Adrenal gland (tissue), 12 donors: ENCODE measurements around the gene IL20. TPM values are rescaled to one million over a fixed set of nuclear protein-coding genes. Genes with fewer than 3 reads are reported as not detected.

Experiments used
- DNase-seq, 7 donors: peaks; one replicate each; pipeline ENCODE4 v3.0.0-alpha.2; 2019 to 2020
- H3K27ac ChIP-seq, 5 donors: fragments of 200-600 bp; sonication (generic) in 4 of 5; 1 replicate in 3 of 5; 2 replicates in 2 of 5; pipeline versions ENCODE4 v1.5.1 to v1.8.0; 2016 to 2020; ENCODE audit warnings: mild to moderate bottlenecking in 1 of 5
- H3K27me3 ChIP-seq: fragments of 200-600 bp; 2 replicates; pipeline ENCODE4 v1.8.0; 2021
- H3K36me3 ChIP-seq, 2 donors: fragments of 200-600 bp; replicated peaks in 1 of 2; 1 replicate in 1 of 2; 2 replicates in 1 of 2; pipeline versions ENCODE4 v1.5.1 to v1.8.0; 2018 to 2022
- H3K4me1 ChIP-seq, 2 donors: fragments of 200-600 bp; replicated peaks in 1 of 2; 1 replicate in 1 of 2; 2 replicates in 1 of 2; pipeline versions ENCODE4 v1.5.1 to v1.8.0; 2018 to 2021
- H3K4me3 ChIP-seq, 4 donors: fragments of 200-600 bp; sonication (generic) in 3 of 4; one replicate each; pipeline ENCODE4 v1.5.1; 2016 to 2018
- H3K9me3 ChIP-seq, 3 donors: fragments of 200-600 bp; sonication (generic) in 1 of 3; replicated peaks in 1 of 3; 1 replicate in 2 of 3; 2 replicates in 1 of 3; pipeline versions ENCODE4 v1.5.1 to v1.8.0; 2016 to 2021
- CTCF ChIP-seq, 6 experiments: fragments of 450-650 bp in 4 of 6; fragments of 200-600 bp in 2 of 6; sonication (generic) in 1 of 6; IDR thresholded peaks; 1 replicate in 5 of 6; 2 replicates in 1 of 6; pipeline versions ENCODE4 v1.5.1 to v1.8.0; 2016 to 2021; ENCODE audit warnings: antibody characterized with exemption in 6 of 6, mild to moderate bottlenecking in 2 of 6, moderate library complexity in 1 of 6
- POLR2A ChIP-seq, 2 donors: fragments of 450-650 bp; IDR thresholded peaks; one replicate each; pipeline ENCODE4 v1.6.1; 2017; ENCODE audit warnings: antibody characterized with exemption in 2 of 2, mild to moderate bottlenecking in 2 of 2, moderate library complexity in 1 of 2
- WGBS, 4 donors: extraction: QIAGEN DNeasy Blood & Tissue Kit in 2 of 4; methylation state at CpG; one replicate each; pipeline versions ENCODE4 v1.1.5 to v1.1.7; 2013 to 2017; 5-methylcytosine and 5-hydroxymethylcytosine counted together
- intact Hi-C, 2 donors: fragments of 100-400 bp; cut with DNase I; formaldehyde crosslinking; loops; one replicate each; pipeline versions ENCODE4 v1.14.1 to v1.15.0; 2022 to 2023
- polyA plus RNA-seq, 3 donors: library from polyadenylated mRNA; stranded (reverse); fragments of 200-250 nt in 2 of 3; fragments of 350-450 nt in 1 of 3; fragmentation: Illumina TruSeq in 1 of 3; extraction: RNeasy Lipid Tissue Mini Kit (QIAGEN cat#74804) in 1 of 3; gene quantifications; one replicate each; pipeline ENCODE4 v1.2.3, GENCODE V29; 2013 to 2014
- total RNA-seq, 9 donors: library from RNA; depleted of rRNA in 4 of 9; stranded (reverse); fragments of >200 nt in 4 of 9; fragments of 120-200 nt in 1 of 9; fragmentation: NEBNext Ultra II Directional in 1 of 9; extraction: Animal tissue kit (Norgen Biotek cat#: 25700) in 1 of 9; gene quantifications; one replicate each; pipeline versions ENCODE4 v1.1.0 to v1.2.4, GENCODE V29; 2013 to 2023
- donor health status: healthy with polysubstance abuse.
- donor health status: Bipolar disorder and iron deficiency.
- donor health status: DM: yes; HTN: yes; CAD: no.
- donor health status: DM: no; HTN: no; CAD: no.
- donor health status: DM: no; HTN: no; CAD: no.
- donor health status: DM: yes; HTN: yes; CAD: no.

The IL20 gene
- total and polyA plus RNA-seq, 12 donors: 0.13 to 0.53 (median 0.41) TPM; not detected in 9

GRCh38 chr1:206841609-206842323, 23.7 kb upstream of the IL20 start:
- Histone ChIP-seq H3K4me3 (no peak overlapping the region), H3K36me3 (no peaks in the 10 kb centered on the region), H3K27me3 (no peaks in the 10 kb centered on the region), H3K4me1 (no peaks in the 10 kb centered on the region), H3K9me3 (no peaks in the 10 kb centered on the region), H3K27ac (no peak overlapping the region)
- 72 to 89% (median 78%) methylated on average over 7 of the region's 7 CpGs for WGBS, 4 donors
- no peak for TF ChIP-seq CTCF (IDR thresholded peaks at IDR 0.05)
- TF ChIP-seq POLR2A (IDR thresholded peaks at IDR 0.05): no peak
- DNase-seq: no peak
- intact Hi-C loops: no loop called here

- Histone ChIP-seq H3K36me3 (no peaks in the 10 kb centered on the region), H3K27me3 (peaks cover 3% of the 10 kb centered on the region), H3K9me3 (no peaks in the 10 kb centered on the region), H3K4me3 (no peak overlapping the region), H3K4me1 (no peaks in the 10 kb centered on the region), H3K27ac (peak overlapping the region in 1 of 5 donors; percentile 11)
- TF ChIP-seq CTCF (IDR thresholded peaks at IDR 0.05): no peak
- no peak for TF ChIP-seq POLR2A (IDR thresholded peaks at IDR 0.05)
- intact Hi-C loops: no loop called here
- DNase-seq: no peak
Observed at GRCh38 chr1:206842854-206843253, 22.6 kb upstream of the IL20 start.

- no peaks in the 10 kb centered on the region for H3K9me3 ChIP-seq
- 90 to 94% (median 92%) methylated on average over 4 of the region's 4 CpGs for WGBS, 4 donors
- no peaks in the 10 kb centered on the region for H3K36me3 ChIP-seq
- no peaks in the 10 kb centered on the region for H3K4me1 ChIP-seq
- intact Hi-C loops: no loop called here
- H3K27ac ChIP-seq: peak overlapping the region in 1 of 5 donors; percentile 11
- no peak for DNase-seq
- H3K27me3 ChIP-seq: peaks cover 3% of the 10 kb centered on the region
- no peak for TF ChIP-seq POLR2A (IDR thresholded peaks at IDR 0.05)
- no peak for TF ChIP-seq CTCF (IDR thresholded peaks at IDR 0.05)
- H3K4me3 ChIP-seq: no peak overlapping the region
Observed at GRCh38 chr1:206843626-206844025, 21.8 kb upstream of the IL20 start.

- Histone ChIP-seq H3K27ac (no peak overlapping the region), H3K27me3 (peaks cover 6% of the 10 kb centered on the region), H3K9me3 (no peaks in the 10 kb centered on the region), H3K4me1 (no peaks in the 10 kb centered on the region), H3K4me3 (no peak overlapping the region), H3K36me3 (no peaks in the 10 kb centered on the region)
- intact Hi-C loops: no loop called here
- no peak for DNase-seq
- TF ChIP-seq CTCF (IDR thresholded peaks at IDR 0.05): no peak
- TF ChIP-seq POLR2A (IDR thresholded peaks at IDR 0.05): no peak
Observed at GRCh38 chr1:206846487-206846886, 18.9 kb upstream of the IL20 start.
